Stimulated activated CD8-positive, alpha-beta memory T cell treated with anti-CD3 and anti-CD28 coated beads, Interleukin-2, amount 100 ng/mL, for 1 hour (primary cell): ENCODE results near the gene LRRTM4.

ENCODE experiments used
- DNase-seq, 2 donors: peaks; one replicate each; pipeline ENCODE4 v3.0.0-alpha.2; 2020; ENCODE audit warnings: low read depth in 2 of 2

The LRRTM4 gene

GRCh38 chr2:77521931-77522470, at the start of gene LRRTM4:
Gene LRRTM4, minus strand, starts transcription at chr2:77522376.
- DNase-seq: no peak

- DNase-seq: no peak
Observed at GRCh38 chr2:77571545-77571944, 49.4 kb upstream of the LRRTM4 start.

GRCh38 chr2:77567723-77568122, 45.5 kb upstream of the LRRTM4 start:
- DNase-seq: no peak

- no peak for DNase-seq
Observed at GRCh38 chr2:77566582-77566981, 44.4 kb upstream of the LRRTM4 start.

- DNase-seq: no peak
Observed at GRCh38 chr2:77566131-77566530, 44.0 kb upstream of the LRRTM4 start.

GRCh38 chr2:77552956-77553355, 30.8 kb upstream of the LRRTM4 start:
- no peak for DNase-seq

- DNase-seq: no peak
Observed at GRCh38 chr2:77538031-77538430, 15.9 kb upstream of the LRRTM4 start.

- no peak for DNase-seq
Observed at GRCh38 chr2:77522888-77523287, 712 bp upstream of the LRRTM4 start.

- DNase-seq: no peak
Observed at GRCh38 chr2:77521548-77521891, 656 bp downstream of the LRRTM4 start.

GRCh38 chr2:77520641-77521547, 1.3 kb downstream of the LRRTM4 start:
- no peak for DNase-seq

GRCh38 chr2:77519888-77520506, 2.2 kb downstream of the LRRTM4 start:
- DNase-seq: no peak

GRCh38 chr2:77519164-77519887, 2.9 kb downstream of the LRRTM4 start:
- DNase-seq: no peak

GRCh38 chr2:77518311-77518710, 3.9 kb downstream of the LRRTM4 start:
- DNase-seq: no peak

GRCh38 chr2:77513191-77513590, 9.0 kb downstream of the LRRTM4 start:
- DNase-seq: no peak

GRCh38 chr2:77512507-77512906, 9.7 kb downstream of the LRRTM4 start:
- DNase-seq: no peak

- DNase-seq: no peak
Observed at GRCh38 chr2:77508511-77508910, 13.7 kb downstream of the LRRTM4 start.

GRCh38 chr2:77507657-77508056, 14.5 kb downstream of the LRRTM4 start:
- DNase-seq: no peak

- DNase-seq: no peak
Observed at GRCh38 chr2:77488141-77488540, 34.0 kb downstream of the LRRTM4 start.

- no peak for DNase-seq
Observed at GRCh38 chr2:77487074-77487803, 34.9 kb downstream of the LRRTM4 start.

GRCh38 chr2:77484026-77484425, 38.1 kb downstream of the LRRTM4 start:
- no peak for DNase-seq

GRCh38 chr2:77479895-77480294, 42.3 kb downstream of the LRRTM4 start:
- DNase-seq: no peak

GRCh38 chr2:77479395-77479794, 42.8 kb downstream of the LRRTM4 start:
- no peak for DNase-seq
